ENCODE data around the gene SLC25A13. TPM values are rescaled to one million over a fixed set of nuclear protein-coding genes. Genes with fewer than 3 reads are reported as not detected.

Gene SLC25A13
- total and polyA plus RNA-seq, 9 of the 15 experiments (the other 6 are each of a cell fraction or from before 2014, with no cell fraction given) = 21.4 to 80.2 (median 58.7) TPM

DNA sequence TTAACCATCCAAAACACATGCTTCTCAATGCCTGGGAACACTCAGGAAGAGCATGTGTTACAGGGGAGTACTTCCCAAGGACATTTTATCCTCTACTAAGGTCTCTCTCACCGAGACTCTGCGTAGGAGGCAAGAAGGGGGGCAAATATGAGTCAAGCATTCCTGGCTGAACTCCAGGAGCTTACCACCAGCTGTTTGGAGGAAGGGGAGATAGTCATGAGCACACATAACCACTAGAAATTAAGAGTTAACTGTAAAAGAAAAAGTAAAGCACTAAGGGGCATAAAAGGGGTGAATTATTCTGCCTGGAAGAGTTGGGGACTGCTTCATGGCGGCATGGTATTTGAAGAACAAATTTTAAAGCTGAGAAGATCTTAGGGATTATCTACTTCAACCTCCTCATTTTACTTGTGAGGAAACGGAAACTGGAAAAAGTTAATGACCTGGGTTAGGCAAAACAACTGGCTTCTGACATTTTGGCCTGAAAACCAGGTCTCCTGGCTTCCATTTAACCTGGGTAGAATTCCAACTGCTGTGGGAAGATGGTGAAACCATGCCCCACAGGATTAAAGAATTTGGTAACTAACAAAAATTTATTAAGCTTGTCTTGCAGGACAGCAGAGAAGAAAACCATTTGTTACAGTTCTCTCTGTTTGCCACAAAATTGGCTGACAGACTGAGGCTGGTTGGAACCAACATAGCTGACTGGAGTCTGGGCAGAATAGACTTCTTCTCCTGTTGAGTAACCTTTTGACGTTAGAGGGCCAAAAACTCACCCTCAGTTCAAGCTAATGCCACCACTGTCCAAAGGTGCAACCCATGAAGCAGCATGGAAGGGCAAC, 85.5 kb downstream of the SLC25A13 start (continued):
- peak; percentile 91 for TF ChIP-seq POLR2AphosphoS5 (IDR thresholded peaks at IDR 0.05; ENCODE audit: control insufficient read depth, insufficient read depth, low read depth, low read length)
- TF ChIP-seq CBX3 (IDR thresholded peaks at IDR 0.05; ENCODE audit: borderline replicate concordance in 1 of 2, low read length in 2 of 2) = peak in 1 of 2 experiments; percentile 71; a peak in 1 of 3 replicates
- TF ChIP-seq EGR1 (conservative IDR thresholded peaks at IDR 0.05) = peak; percentile 98
- peak in 1 of 2 experiments; percentile 85; a peak in 2 of 4 replicates for TF ChIP-seq HDAC1 (IDR thresholded peaks at IDR 0.05)
- TF ChIP-seq TAL1 (IDR thresholded peaks at IDR 0.05) = peak; percentile 62
- 0 out of 2 replicates have a peak, but pooled peaks have one; percentile 5 for TF ChIP-seq FOXA1 (IDR thresholded peaks at IDR 0.05; ENCODE audit: borderline replicate concordance)
- peak in 1 of 2 experiments; percentile 54; a peak in 3 of 4 replicates for TF ChIP-seq KDM1A (IDR thresholded peaks at IDR 0.05)
- TF ChIP-seq SOX6 (IDR thresholded peaks at IDR 0.05) = peak; percentile 64
- TF ChIP-seq, protein P1, sequence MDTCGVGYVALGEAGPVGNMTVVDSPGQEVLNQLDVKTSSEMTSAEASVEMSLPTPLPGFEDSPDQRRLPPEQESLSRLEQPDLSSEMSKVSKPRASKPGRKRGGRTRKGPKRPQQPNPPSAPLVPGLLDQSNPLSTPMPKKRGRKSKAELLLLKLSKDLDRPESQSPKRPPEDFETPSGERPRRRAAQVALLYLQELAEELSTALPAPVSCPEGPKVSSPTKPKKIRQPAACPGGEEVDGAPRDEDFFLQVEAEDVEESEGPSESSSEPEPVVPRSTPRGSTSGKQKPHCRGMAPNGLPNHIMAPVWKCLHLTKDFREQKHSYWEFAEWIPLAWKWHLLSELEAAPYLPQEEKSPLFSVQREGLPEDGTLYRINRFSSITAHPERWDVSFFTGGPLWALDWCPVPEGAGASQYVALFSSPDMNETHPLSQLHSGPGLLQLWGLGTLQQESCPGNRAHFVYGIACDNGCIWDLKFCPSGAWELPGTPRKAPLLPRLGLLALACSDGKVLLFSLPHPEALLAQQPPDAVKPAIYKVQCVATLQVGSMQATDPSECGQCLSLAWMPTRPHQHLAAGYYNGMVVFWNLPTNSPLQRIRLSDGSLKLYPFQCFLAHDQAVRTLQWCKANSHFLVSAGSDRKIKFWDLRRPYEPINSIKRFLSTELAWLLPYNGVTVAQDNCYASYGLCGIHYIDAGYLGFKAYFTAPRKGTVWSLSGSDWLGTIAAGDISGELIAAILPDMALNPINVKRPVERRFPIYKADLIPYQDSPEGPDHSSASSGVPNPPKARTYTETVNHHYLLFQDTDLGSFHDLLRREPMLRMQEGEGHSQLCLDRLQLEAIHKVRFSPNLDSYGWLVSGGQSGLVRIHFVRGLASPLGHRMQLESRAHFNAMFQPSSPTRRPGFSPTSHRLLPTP (IDR thresholded peaks at IDR 0.05; ENCODE audit: borderline replicate concordance, extremely low read depth, insufficient read length) = no peak
- TF ChIP-seq TOE1 (IDR thresholded peaks at IDR 0.05; ENCODE audit: borderline replicate concordance) = peak; percentile 93
- TF ChIP-seq TOE1 (CRISPR knock-in tag; IDR thresholded peaks at IDR 0.05; ENCODE audit: borderline replicate concordance, low read depth) = no peak
- peak; percentile 79 for TF ChIP-seq NFRKB (IDR thresholded peaks at IDR 0.05; ENCODE audit: low read depth)
- TF ChIP-seq OTX1 (CRISPR knock-in tag; IDR thresholded peaks at IDR 0.05) = no peak
- peak; percentile 59 for TF ChIP-seq MTA2 (IDR thresholded peaks at IDR 0.05; ENCODE audit: low read depth)
- TF ChIP-seq ZNF395 (CRISPR knock-in tag; IDR thresholded peaks at IDR 0.05) = peak; percentile 82
- peak; percentile 74 for TF ChIP-seq CBFA2T2 (conservative IDR thresholded peaks at IDR 0.05)
- TF ChIP-seq KLF16 (IDR thresholded peaks at IDR 0.05) = peak; percentile 78
- TF ChIP-seq ZNF165 (CRISPR knock-in tag; IDR thresholded peaks at IDR 0.05; ENCODE audit: borderline replicate concordance) = no peak
- TF ChIP-seq HCFC1 (IDR thresholded peaks at IDR 0.05; ENCODE audit: low read depth, low read length) = 0 out of 2 replicates have a peak, but pooled peaks have one; percentile 27
- peak in 1 of 3 experiments; percentile 12 for TF ChIP-seq YY1 (IDR thresholded peaks at IDR 0.05; ENCODE audit: borderline replicate concordance in 1 of 3, control insufficient read depth in 1 of 3, extremely low read depth in 1 of 3, insufficient read depth in 3 of 3, insufficient read length in 1 of 3, insufficient replicate concordance in 2 of 3, low read depth in 1 of 3, low read length in 2 of 3)
- peak; percentile 89 for TF ChIP-seq SMAD1 (IDR thresholded peaks at IDR 0.05; ENCODE audit: low read depth, low read length, partially characterized antibody)
- TF ChIP-seq TFAM (CRISPR knock-in tag; conservative IDR thresholded peaks at IDR 0.05) = no peak
- no peak for TF ChIP-seq ZNF778 (CRISPR knock-in tag; IDR thresholded peaks at IDR 0.05)

All from K562 (cell line).